Measurements from ENCODE around the gene ZNF555. TPM values are rescaled to one million over a fixed set of nuclear protein-coding genes. Genes with fewer than 3 reads are reported as not detected.

ZNF555 gene
- total and polyA plus RNA-seq, 9 of the 15 experiments (the other 6 are each of a cell fraction or from before 2014, with no cell fraction given) = 2.0 to 6.7 (median 5.4) TPM

GRCh38 chr19:2866495-2867024 is 25.3 kb downstream of the ZNF555 start:
- 58% methylated on average over 8 of the region's 8 CpGs for WGBS (ENCODE audit: insufficient coverage, low coverage, missing lambda C conversion rate)
- Histone ChIP-seq H3K9me3 (replicated peaks; ENCODE audit: control insufficient read depth, insufficient read depth, low read depth, low read length) (peaks cover 4% of the 10 kb centered on the region), H3K27ac (ENCODE audit: extremely low read depth, low read depth, low read length) (no peak overlapping the region), H3K4me1 (replicated peaks in 1 of 2; ENCODE audit: control insufficient read depth in 2 of 2, insufficient read depth in 2 of 2, low read length in 2 of 2) (peaks cover 12 to 21% of the 10 kb centered on the region in 2 experiments; a peak in 4 of 5 replicates), H3K27me3 (ENCODE audit: control insufficient read depth in 2 of 2, insufficient read depth in 2 of 2, low read length in 2 of 2) (no peaks in the 10 kb centered on the region; a peak in 1 of 5 replicates), H4K20me1 (replicated peaks; ENCODE audit: control insufficient read depth, insufficient read depth, low read length) (no peaks in the 10 kb centered on the region), H3K36me3 (ENCODE audit: control insufficient read depth, insufficient read depth, low read length) (no peaks in the 10 kb centered on the region), H3K9ac (ENCODE audit: insufficient read depth in 1 of 2, low read depth in 2 of 2, low read length in 2 of 2) (no peak overlapping the region), H3K4me2 (ENCODE audit: insufficient read depth, low read length) (0 out of 2 replicates have a peak overlapping the region, but pooled peaks have one; percentile 1), H2AFZ (ENCODE audit: low read depth, low read length) (no peak overlapping the region), H3K79me2 (ENCODE audit: control insufficient read depth, insufficient read depth, low read length) (no peaks in the 10 kb centered on the region), H3K9me1 (ENCODE audit: control insufficient read depth, insufficient read depth, low read length) (no peaks in the 10 kb centered on the region), H3K4me3 (no peak overlapping the region)
- in situ Hi-C loops (cut with MboI) = no loop called here
- ChIA-PET CTCF (ENCODE audit: low intra/inter-chr PET ratio) (no interaction called here), POLR2A (interaction anchor here (0.6 kb wide), 1 partner anchor 144 kb away, joined by 3 read pairs; no protein-coding TSS in a partner anchor)
- no peak for TF ChIP-seq SIN3A (IDR thresholded peaks at IDR 0.05; ENCODE audit: borderline replicate concordance in 2 of 2, control insufficient read depth in 1 of 2, low read depth in 2 of 2, low read length in 2 of 2)
- no peak for TF ChIP-seq TRIM25 (IDR thresholded peaks at IDR 0.05; ENCODE audit: borderline replicate concordance)
- no peak for TF ChIP-seq ZBTB9 (CRISPR knock-in tag; IDR thresholded peaks at IDR 0.05)
- no peak for TF ChIP-seq HEY1 (CRISPR knock-in tag; IDR thresholded peaks at IDR 0.05; ENCODE audit: borderline replicate concordance)
- no peak for TF ChIP-seq ZNF57 (CRISPR knock-in tag; IDR thresholded peaks at IDR 0.05)
- no peak for TF ChIP-seq MXI1 (IDR thresholded peaks at IDR 0.05; ENCODE audit: low read depth, low read length)
- no peak for TF ChIP-seq LEF1 (IDR thresholded peaks at IDR 0.05)
- TF ChIP-seq MXD1 (CRISPR knock-in tag; IDR thresholded peaks at IDR 0.05; ENCODE audit: borderline replicate concordance, poor library complexity, severe bottlenecking) = no peak
- TF ChIP-seq HMBOX1 (IDR thresholded peaks at IDR 0.05) = no peak
- TF ChIP-seq ZNF124 (CRISPR knock-in tag; IDR thresholded peaks at IDR 0.05) = no peak
- TF ChIP-seq CHCHD3 (CRISPR knock-in tag; IDR thresholded peaks at IDR 0.05) = no peak
- no peak for TF ChIP-seq SMAD4 (CRISPR knock-in tag; conservative IDR thresholded peaks at IDR 0.05)
- no peak for TF ChIP-seq SNIP1 (IDR thresholded peaks at IDR 0.05; ENCODE audit: low read depth)
- TF ChIP-seq PBX2 (CRISPR knock-in tag; IDR thresholded peaks at IDR 0.05; ENCODE audit: low read depth) = no peak
- TF ChIP-seq PBX2 (tag; conservative IDR thresholded peaks at IDR 0.05; ENCODE audit: low read depth) = no peak
- TF ChIP-seq ZNF77 (CRISPR knock-in tag; IDR thresholded peaks at IDR 0.05) = no peak
- BruUV-seq (replicated peaks) = no TSS peak
- intact Hi-C loops (cut with micrococcal nuclease) = no loop called here
- no peak for ATAC-seq
- no peak for DNase-seq (ENCODE audit: extremely low read depth in 1 of 4, low spot score in 3 of 4)
- no peak for FAIRE-seq

Measured in K562 (cell line).